HG03521 (cell line): ENCODE results near the gene HAO1.

Experiments used
- ATAC-seq: cut with Tn5 transposase; IDR thresholded peaks from one replicate; pipeline ENCODE4 v1.9.1; 2021; ENCODE audit warnings: mild to moderate bottlenecking, moderate library complexity; ENCODE audit not compliant: unreplicated experiment

HAO1 gene

GRCh38 chr20:7930343-7930742 lies 9.9 kb downstream of the HAO1 start:
- ATAC-seq: no peak

GRCh38 chr20:7926767-7927166 lies 13.5 kb downstream of the HAO1 start:
- no peak for ATAC-seq

- ATAC-seq: no peak
Observed at GRCh38 chr20:7926323-7926722, 13.9 kb downstream of the HAO1 start.

GRCh38 chr20:7924692-7925091 lies 15.6 kb downstream of the HAO1 start:
- no peak for ATAC-seq

GRCh38 chr20:7916648-7917047 lies 23.6 kb downstream of the HAO1 start:
- ATAC-seq: no peak

- ATAC-seq: no peak
Observed at GRCh38 chr20:7912551-7912950, 27.7 kb downstream of the HAO1 start.

GRCh38 chr20:7911586-7912330 lies 28.5 kb downstream of the HAO1 start:
- ATAC-seq: no peak

- ATAC-seq: no peak
Observed at GRCh38 chr20:7908905-7909304, 31.4 kb downstream of the HAO1 start.

- ATAC-seq: no peak
Observed at GRCh38 chr20:7903429-7903828, 36.8 kb downstream of the HAO1 start.

- ATAC-seq: no peak
Observed at GRCh38 chr20:7902879-7903278, 37.4 kb downstream of the HAO1 start.

GRCh38 chr20:7897781-7898364 lies 42.4 kb downstream of the HAO1 start:
- ATAC-seq: no peak

- ATAC-seq: no peak
Observed at GRCh38 chr20:7893014-7893730, 47.1 kb downstream of the HAO1 start.

GRCh38 chr20:7891705-7892104 lies 48.6 kb downstream of the HAO1 start:
- ATAC-seq: no peak

GRCh38 chr20:7889736-7890135 lies 50.5 kb downstream of the HAO1 start:
- no peak for ATAC-seq

- ATAC-seq: no peak
Observed at GRCh38 chr20:7883741-7884140, 56.5 kb downstream of the HAO1 start.

- no peak for ATAC-seq
Observed at GRCh38 chr20:7883309-7883708, 56.9 kb downstream of the HAO1 start.

- ATAC-seq: no peak
Observed at GRCh38 chr20:7882076-7882475, 58.2 kb downstream of the HAO1 start.

- no peak for ATAC-seq
Observed at GRCh38 chr20:7881551-7881950, 58.7 kb downstream of the HAO1 start.

- ATAC-seq: peak; percentile 80
Observed at GRCh38 chr20:7879883-7880282, 60.4 kb downstream of the HAO1 start.

- ATAC-seq: no peak
Observed at GRCh38 chr20:7868108-7868507, 72.2 kb downstream of the HAO1 start.

- ATAC-seq: no peak
Observed at GRCh38 chr20:7866285-7866684, 74.0 kb downstream of the HAO1 start.

GRCh38 chr20:7859356-7859802 lies 80.9 kb downstream of the HAO1 start:
- ATAC-seq: peak; percentile 54
